ENCODE results near the gene HOXA11. TPM values are rescaled to one million over a fixed set of nuclear protein-coding genes. Genes with fewer than 3 reads are reported as not detected.

HOXA11 gene
- total RNA-seq: not detected
- long read RNA-seq: 0 reads

DNA sequence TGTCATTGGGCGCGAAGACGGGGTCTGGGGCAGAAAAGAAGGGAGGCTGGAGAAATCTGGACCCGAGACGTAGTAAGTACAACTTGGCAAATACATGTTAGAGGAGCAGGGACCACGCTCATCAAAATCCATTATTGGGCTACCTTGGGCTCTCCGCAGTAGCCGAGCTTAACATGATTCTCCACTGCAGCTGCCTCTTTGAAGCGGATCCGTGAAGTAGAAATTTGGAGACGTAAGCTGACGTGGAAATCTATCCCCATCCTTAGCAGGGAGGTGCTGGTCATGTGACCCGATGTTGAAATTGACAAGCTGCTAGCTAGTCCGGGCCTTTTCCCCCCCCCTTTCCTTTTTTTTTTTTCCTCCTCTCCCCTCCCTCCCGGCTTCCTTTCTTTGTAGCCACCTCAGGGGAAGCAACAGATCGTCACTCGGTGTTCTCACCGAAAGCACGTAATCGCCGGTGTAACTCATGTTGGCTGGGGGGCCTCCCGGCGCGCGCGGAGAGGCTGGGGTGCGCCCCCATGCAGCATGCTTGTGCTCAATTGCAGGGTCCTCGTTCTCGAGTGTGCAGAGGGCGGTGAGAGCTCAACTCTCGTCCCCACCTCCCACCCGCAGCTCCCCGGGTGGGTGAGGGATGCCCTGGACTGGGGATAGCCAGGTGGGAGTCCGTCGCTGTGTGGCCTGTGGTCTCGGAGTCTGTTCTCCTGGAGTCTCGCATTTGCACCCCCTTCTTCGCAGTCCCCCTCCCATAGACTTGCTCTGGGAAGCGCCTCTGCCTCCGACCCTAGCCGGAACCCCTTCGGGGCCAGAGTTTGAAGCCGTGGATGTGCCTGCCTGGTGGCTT lies at the start of gene HOXA11:
Gene HOXA11, minus strand, starts transcription at position 220 of the 841 bp plus-strand sequence. Its CDS starts 88 bp downstream, at position 132.
- intact Hi-C loops (cut with DNase I): no loop called here
- ATAC-seq (no peak), DNase-seq (no peak)

DNA sequence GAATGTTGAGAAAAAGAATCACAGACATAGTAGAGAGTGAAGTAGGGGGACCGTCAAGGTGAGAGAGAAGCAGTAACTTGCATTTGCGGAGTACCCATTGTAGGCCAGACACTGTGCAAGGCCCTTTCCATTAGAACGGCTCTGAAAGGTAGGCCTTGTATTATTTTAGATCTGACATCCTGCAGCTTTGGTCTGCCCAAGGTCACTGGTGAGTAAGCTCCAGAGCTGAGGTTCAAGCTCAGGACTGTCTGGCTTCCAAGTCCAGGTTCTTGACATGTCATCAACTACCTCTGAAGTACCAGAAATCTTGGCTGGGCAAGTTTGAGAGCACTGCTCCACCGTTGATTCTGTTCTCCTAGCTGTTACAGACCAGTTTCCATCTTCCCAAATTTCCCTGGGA lies 44.4 kb upstream of the HOXA11 start:
- intact Hi-C loops (cut with DNase I): no loop called here
- DNase-seq: no peak

DNA sequence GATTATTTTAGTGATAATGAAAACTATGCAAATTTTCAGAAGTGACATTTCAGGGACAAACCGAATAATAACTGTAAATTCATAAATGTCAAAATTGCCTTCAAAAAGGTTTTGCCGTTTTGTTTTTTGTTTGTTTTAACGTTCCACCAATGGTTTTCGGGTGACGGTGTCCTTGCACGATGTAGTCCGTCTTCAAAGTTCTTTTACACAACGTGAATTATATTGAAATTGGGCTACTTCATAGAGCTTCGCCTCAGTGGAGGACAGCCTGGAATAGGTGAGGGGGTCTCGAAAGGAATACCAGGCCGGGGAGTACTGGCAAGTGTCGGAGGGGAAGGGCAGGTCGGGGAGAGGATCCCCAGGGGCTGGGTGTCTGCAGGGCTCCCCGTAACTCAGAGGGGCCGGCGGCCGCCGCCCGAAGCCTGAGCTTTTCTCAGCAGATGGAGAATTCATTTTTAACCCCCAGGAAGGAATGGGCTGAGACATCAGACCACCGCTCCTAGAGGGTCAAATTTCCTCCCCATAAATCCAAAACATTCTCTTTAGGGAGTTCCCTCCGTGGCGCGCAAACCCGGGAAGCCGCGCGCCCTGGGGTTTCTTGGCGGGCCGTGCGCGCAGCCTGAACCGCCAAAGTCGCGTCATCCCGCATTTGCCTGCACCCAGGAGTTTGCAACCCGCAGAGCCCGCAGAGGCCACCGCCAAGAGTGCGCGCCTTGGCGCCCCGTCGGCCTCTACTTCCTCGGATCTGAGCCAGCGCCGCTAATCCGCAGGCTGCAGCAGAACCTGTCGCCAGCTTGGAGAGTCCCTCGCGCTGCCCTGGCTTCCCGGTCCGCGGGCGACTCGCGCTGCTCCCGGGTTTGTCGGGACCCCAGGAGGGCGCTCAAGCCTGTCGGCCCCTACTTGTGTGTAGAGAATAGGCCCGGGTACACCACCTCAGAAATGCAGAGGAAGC lies 40.2 kb upstream of the HOXA11 start:
- ATAC-seq (peak in 1 of 2 donors; percentile 22), DNase-seq (no peak)
- intact Hi-C loops (cut with DNase I): no loop called here

More for the DNA sequence above, 44.4 kb upstream of the HOXA11 start:
- no peak for ATAC-seq

DNA sequence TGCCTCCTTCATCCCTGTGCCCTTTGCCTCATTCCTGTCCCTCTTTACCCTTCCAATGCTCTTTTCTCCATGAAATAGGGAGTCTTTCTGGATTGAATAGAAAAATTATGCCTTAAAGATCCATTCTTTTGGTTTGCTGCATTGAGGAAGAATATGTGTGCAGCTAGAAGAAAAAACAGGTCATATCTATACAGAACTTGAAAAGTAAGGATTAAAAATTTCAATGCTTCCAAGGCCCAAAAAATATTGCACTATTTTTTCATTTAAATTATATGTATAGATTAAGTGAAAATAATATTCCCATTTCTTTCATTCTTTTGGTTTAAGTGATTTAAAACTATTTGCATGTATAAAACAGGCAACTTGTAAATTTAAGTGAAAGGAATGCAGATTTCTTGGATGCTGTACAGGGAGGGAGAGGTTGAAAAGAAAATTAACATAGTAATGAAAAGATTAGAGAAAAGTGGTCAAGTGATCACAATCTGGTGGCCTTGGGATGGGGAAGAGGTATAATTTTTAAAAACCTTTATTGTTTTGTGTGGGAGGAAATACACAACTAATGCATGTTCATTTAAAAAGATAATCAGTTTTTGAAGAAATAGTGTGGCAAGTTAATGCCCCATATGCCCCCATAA lies 39.0 kb upstream of the HOXA11 start:
- ATAC-seq: no peak
- intact Hi-C loops (cut with DNase I): no loop called here

DNA sequence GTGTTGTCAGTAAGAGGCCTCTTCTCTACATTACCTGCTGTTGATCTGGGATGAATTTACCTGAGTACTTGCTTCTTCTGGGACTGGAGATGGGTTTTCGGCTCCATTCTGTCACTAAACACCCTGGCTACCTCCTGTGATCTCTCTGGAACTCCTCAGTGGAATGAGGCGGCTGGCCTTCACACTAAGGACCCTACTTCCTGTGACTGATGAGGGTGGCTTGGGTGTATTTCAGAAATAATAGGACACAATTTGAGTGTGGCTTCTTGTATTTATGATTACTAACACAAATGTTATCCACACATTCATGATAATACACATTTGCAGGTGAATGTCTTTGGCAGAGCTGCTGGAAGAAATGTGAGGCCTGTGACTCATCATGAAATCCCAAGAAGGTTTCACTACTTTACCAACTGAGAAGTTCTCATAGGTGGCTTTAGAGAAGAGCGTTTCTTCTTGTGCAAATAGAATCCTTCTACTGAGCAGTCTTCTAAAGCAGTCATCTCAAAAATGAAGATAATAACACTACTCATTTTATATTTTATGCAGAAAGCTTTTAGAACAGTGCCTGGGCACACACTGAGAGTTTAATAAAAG lies 36.3 kb upstream of the HOXA11 start:
- ATAC-seq (no peak), DNase-seq (no peak)
- intact Hi-C loops (cut with DNase I): no loop called here

More for the DNA sequence above, 39.0 kb upstream of the HOXA11 start:
- no peak for DNase-seq

DNA sequence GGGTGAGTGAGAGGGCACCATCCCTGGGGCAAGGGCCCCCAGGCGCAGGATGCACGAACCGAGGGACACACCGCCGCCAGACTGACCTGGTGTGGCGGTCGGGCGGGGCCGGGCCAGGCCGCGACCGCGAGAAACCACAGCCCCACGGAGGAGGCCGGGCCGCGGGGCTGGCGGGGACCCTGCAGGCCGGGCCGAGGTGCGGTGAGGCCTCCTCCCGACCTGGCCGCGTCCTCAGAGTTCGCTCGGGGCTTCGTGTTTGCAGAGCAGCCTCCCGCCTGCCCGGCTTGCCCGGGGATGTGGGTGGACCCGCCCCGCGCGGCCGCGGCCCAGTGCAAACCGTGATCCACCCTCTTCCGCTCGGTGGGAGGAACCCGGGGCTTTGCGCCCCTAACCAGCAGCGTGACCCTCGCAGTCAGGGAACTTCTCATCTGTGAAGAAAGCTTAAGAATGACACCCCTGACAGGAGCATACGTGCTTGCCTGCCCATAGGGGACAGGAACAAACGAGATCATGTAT lies 35.5 kb upstream of the HOXA11 start:
- intact Hi-C loops (cut with DNase I): no loop called here
- ATAC-seq (peak; percentile 15 to 31), DNase-seq (no peak)

DNA sequence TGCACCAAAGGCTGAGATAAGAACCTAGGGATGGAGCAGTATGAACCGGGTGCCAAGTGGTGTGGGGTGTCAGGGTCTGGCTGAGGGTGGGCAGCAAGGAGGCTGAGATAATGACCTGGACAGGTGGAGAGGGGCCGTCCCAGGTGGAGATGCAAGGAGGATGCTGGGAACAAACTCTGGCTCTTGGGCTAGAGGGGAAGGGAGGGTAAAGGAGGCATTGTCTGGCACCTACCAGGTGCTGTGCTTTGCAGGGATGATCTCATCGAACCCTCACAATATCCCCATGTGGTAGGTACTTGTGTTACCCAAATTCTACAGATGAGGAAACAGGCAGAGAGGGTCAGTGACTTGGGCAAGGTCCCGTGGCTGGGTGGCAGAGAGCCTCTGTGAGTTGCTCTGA lies 34.8 kb upstream of the HOXA11 start:
- no peak for DNase-seq
- ATAC-seq: no peak
- intact Hi-C loops (cut with DNase I): no loop called here

DNA sequence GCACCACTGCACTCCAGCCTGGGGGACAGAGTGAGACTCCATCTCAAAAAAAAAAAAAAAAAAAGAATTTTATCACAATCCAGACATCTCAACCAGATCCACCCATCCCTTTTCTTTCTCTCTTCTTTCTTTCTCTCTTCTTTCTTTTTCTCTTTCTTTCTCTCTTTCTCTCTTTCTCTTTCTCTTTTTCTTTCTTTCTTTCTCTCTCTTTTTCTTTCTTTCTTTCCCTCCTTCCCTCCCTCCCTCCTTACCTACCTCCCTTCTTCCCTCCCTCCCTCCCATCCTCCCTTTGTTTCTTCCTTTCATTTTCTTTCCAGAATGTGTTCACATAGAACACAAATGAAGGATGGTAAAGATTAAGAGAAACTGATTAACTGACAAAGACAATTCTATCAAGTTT lies 32.9 kb upstream of the HOXA11 start:
- intact Hi-C loops (cut with DNase I): no loop called here
- DNase-seq: no peak
- ATAC-seq: no peak

DNA sequence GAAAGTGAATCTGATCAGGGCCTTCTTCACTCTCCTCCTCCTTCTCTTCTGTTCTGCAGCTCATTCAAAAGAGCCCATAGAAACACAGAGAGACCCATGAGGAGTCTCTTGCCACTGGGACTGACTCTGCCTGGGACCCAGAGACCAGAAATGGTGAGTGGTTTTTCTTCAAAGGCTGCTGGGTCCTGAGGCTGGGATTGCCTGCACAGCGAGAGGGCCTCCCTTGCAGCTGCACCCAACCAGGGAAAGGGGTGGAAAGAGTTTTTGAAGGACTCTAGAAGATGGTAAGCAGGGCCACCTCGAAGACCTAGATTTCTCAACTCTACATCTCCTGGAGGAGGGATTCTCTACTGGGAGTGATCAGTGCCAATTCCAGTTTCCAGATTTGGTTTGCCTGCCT lies 30.3 kb upstream of the HOXA11 start:
- no peak for DNase-seq
- intact Hi-C loops (cut with DNase I): no loop called here
- no peak for ATAC-seq

DNA sequence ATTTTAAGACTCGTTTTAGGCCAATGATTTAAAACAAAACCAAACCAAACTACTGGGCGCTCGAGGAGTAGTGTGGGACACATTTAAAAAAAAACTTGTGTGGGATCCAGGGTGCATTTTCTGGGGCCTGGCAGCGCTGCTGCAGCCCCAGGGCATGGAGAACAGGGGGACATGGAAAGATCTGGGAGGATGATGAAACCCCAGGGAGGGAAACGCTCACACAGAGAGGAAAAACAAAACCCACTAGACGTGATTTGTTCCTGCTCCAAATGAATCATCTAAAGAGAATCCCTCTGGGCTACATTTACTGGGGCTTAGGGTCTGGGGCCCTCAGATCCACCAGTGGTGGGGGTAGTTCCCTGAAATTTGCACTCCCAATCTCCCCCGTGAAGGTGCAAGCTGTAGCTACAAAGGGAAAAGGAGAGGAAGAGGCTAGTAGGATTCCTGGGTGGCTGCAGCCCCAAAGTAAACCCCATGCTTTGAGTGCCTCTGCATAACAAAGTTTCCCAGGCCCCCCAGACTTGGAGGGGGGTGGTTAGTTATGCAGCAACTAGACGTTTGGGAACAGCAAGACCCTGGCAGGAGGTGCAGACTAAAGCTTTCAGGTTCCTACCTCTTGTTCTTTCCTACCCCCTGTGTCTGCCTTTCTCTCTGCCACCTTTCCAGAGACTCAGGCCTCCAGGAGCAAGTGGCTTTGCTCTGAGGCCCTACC lies 29.4 kb upstream of the HOXA11 start:
- intact Hi-C loops (cut with DNase I): no loop called here
- DNase-seq (no peak), ATAC-seq (no peak)

DNA sequence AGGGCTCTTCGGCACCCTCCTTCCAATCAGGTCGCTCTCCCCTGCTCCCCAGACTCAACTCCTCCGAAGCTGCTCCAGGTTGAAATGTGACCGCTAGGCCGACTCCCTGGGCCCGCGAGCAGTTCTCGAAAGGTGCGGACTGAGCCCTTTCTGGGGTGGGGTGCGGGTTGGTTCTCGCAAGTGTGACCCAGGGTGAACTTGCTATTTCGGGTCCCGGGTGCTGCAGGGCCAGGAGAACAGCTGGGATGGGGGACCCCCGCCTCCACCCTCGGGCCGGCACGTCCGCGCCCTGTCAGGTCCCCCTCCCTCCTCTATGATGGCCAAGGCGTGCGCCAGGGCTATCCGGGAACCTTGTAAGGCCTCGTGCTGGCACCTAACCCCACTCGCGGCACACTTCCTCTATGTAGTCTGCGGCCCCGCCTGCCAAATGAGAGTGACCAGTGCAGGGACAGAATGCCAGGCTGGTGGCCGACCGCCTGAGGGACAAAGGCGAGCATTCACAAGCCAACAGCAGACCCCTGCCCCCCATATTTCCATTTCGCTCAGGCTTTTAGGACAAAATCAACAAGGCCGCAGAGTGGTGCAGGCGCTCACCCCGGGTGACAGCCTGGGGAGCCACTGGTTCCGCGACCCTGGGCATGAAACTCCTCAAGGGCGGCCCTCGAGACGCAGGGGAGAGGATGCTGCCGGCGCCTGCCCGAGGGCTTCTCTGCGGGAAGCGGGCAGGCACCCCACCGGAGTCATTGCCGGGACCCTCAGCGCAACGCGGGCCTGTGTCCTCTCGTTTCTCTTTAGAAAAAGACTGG lies 28.6 kb upstream of the HOXA11 start:
- intact Hi-C loops (cut with DNase I): no loop called here
- DNase-seq: no peak
- no peak for ATAC-seq

DNA sequence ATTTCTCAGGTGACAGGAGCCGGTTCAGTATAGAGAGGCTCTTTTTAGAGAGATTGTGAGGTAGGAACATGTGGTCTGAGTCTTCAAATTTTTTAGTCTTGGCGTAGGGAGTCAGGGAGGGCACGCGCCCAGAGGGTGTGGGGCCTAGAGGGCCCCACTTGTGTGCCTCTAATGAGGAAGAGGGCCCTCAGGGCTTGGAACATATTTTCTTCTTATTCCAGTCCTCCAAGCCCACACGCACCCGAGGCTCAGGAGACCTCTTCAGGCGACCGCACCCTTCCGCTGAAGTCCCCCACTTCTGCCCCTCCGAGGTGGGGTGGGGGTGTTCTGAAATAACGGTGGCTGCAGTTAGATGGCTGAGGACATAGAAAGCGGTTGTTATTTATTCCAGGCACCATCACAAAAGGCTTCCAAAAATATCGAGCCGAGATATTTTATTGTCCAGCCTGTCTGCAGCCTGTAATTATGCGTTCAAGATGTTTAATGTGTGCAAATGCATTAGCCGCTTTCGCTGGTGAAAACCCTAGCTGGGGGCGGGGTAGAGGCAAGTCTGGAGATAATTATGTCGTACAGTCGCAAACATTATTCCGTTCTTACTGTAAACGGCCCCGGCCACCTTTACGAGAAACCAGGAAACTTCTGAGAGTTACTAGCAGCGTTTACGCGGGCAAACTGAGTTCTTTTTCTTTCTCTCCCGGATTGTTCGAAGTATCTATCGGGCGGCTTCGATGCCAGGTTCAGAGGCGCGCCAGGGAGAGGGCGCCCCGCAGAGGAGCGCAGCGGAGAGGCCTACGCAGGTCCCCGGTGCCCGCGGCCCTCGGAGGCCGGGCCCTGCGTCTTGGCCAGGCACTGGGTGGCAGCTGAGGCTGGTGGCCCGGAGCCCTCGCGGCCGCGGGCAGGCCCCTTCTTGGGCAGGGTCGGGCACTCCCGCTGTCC lies 27.7 kb upstream of the HOXA11 start:
- intact Hi-C loops (cut with DNase I): no loop called here
- DNase-seq: no peak

DNA sequence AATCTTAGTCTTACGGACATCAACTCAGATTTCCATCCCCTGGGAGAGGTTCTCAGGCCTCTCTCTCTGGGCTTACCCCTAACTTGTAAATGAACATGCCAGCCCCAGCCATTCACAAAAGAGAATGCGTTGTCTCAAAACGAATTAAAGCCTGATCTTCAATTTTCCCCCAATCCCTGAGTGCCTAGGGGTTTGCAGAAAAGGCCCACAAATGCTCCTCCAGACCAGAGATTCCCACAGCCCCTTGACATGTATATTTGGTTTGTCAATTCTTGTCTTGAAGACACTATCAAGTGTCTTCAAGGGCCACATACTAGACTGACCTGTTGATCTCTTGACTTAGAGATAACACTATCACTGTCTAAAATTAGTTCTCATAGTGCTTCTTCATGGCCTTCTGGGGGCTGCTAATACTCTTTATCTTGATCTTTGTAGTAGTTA lies 26.8 kb upstream of the HOXA11 start:
- DNase-seq (no peak), ATAC-seq (no peak)
- intact Hi-C loops (cut with DNase I): no loop called here

More for the DNA sequence above, 27.7 kb upstream of the HOXA11 start:
- ATAC-seq: no peak

DNA sequence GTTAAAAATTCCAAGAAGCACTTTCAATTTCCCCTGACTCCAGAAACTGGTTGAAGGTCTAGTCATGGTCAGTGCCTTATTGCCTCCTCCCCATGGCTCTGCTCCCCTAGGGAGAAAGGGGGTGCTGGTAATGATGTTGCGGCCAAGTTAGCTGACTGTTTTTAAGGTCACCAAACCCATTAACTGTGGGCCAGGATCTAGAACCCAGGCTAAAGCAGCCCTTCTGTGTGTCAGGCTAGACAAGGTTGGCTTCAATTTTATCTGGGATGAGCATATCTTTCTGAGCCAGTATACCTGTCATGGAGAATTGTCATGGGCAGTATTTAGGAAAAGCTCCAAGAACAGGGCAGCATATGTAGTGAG lies 26.0 kb upstream of the HOXA11 start:
- intact Hi-C loops (cut with DNase I): no loop called here
- DNase-seq (no peak), ATAC-seq (no peak)

DNA sequence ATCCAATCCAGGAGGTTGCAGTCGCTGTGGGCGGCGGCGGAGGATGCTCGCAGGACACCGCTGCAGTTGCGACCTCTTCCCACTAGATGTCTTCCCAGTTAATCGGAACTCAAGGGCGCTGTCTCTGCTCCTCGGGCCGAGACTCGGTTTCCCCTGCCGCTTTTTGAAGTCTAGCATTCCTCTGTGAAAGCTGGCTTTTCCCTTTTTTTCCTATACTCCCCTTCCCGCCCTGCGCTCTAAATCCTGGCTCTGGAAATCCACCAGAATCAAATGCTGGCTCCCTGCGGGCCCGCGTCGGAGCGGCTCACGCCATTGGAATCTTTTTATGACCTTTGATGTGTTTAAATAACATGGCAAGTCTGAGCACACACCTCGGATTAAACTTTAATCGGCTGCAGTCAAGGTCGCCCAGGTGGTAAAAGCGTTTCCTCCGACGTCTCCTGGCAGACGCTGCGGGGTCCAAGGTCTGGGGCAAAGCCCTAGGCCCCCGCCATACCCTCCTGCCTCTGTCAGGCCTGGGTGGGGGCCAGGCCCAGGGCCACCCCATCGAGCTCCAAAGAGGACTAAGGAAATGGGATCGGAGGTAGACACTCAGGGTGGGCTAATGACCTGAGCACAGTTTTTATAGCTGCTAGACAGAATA lies 25.5 kb upstream of the HOXA11 start:
- intact Hi-C loops (cut with DNase I): no loop called here
- ATAC-seq: peak; percentile 56 to 68
- DNase-seq: peak; percentile 62

DNA sequence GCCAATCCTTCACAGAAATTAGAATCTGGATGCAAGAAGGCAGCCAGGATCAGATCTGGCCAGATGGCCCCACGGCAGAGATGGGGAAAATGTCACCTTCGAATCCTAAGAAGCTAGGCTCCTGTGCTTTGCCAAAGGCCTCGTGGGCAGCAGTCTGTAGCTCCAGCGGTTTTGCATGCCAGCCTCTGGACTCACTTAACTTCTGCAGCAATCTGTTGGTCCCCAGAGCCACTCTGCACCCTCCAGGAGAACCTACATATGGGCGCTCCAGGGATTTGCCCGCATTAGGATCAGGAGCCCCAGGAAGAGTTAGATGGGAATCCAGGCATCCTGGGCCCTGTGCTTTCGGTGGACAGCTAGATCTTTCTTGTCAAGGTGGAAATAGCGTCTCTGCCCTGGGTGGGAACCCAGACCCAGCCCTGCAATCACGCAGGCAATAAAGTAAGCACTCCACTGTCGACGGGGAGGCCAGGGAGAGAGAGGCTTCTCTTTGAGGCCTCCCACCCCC lies 25.0 kb upstream of the HOXA11 start:
- ATAC-seq (no peak), DNase-seq (no peak)
- intact Hi-C loops (cut with DNase I): loop anchor here (5.0 to 10.0 kb wide), 4 partner anchors 365 to 885 kb away; no protein-coding TSS in a partner anchor
